Spinal cord (tissue), 10 donors: ENCODE measurements around the gene MPIG6B. TPM values are rescaled to one million over a fixed set of nuclear protein-coding genes. Genes with fewer than 3 reads are reported as not detected.
A peak's percentile ranks its signal among the peaks of the same experiment; 100 is the strongest.

Experiments used
- DNase-seq, 6 donors: peaks; one replicate each; pipeline versions ENCODE4 v3.0.0 to v3.0.0-alpha.2; 2013 to 2015; ENCODE audit warnings: low spot score in 6 of 6, low read depth in 4 of 6
- H3K27ac ChIP-seq: one replicate; pipeline ENCODE4 v1.5.1; 2013; ENCODE audit warnings: low read depth, low read length, control low read depth
- H3K27me3 ChIP-seq: one replicate; pipeline ENCODE4 v1.6.1; 2013; ENCODE audit warnings: low read length; ENCODE audit not compliant: control insufficient read depth, insufficient read depth
- H3K36me3 ChIP-seq: one replicate; pipeline ENCODE4 v1.6.1; 2013; ENCODE audit warnings: low read length; ENCODE audit not compliant: control insufficient read depth, insufficient read depth
- H3K4me1 ChIP-seq: one replicate; pipeline ENCODE4 v1.6.1; 2013; ENCODE audit warnings: low read length; ENCODE audit not compliant: control insufficient read depth, insufficient read depth
- H3K4me3 ChIP-seq: one replicate; pipeline ENCODE4 v1.5.1; 2013; ENCODE audit warnings: low read depth, low read length, control low read depth
- H3K9me3 ChIP-seq: one replicate; pipeline ENCODE4 v1.6.1; 2013; ENCODE audit warnings: low read length; ENCODE audit not compliant: control insufficient read depth, insufficient read depth
- WGBS: methylation state at CpG from one replicate; pipeline ENCODE4 v1.1.5; 2013; ENCODE audit warnings: missing lambda C conversion rate; ENCODE audit not compliant: insufficient coverage; 5-methylcytosine and 5-hydroxymethylcytosine counted together
- long read RNA-seq, 4 donors: transcript quantifications; one replicate each; lab custom pipeline, GENCODE V29; 2026
- polyA plus RNA-seq, 2 donors: library from polyadenylated mRNA; unstranded; fragments of 120-200 nt; gene quantifications; one replicate each; pipeline ENCODE4 v1.2.1, GENCODE V29; 2013; ENCODE audit not compliant: insufficient read length in 2 of 2
- total RNA-seq, 2 donors: library from RNA; depleted of rRNA in 1 of 2; stranded (reverse); fragments of 120-200 nt in 1 of 2; fragments of >200 nt in 1 of 2; gene quantifications; one replicate each; pipeline versions ENCODE4 v1.2.3 to v1.2.4, GENCODE V29; 2013 to 2014
- donor health status: healthy.

The MPIG6B gene, protein sequence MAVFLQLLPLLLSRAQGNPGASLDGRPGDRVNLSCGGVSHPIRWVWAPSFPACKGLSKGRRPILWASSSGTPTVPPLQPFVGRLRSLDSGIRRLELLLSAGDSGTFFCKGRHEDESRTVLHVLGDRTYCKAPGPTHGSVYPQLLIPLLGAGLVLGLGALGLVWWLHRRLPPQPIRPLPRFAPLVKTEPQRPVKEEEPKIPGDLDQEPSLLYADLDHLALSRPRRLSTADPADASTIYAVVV
- total RNA-seq (under 1 TPM in 1 of 2 donors, not detected in 1; 0.17 TPM), polyA plus RNA-seq (1 to 10 TPM in 1 of 2 donors, under 1 TPM in 1; 0.81 to 1.3 TPM)
- long read RNA-seq, donor 1 = 0 reads
- long read RNA-seq, donor 2 = 0 reads
- long read RNA-seq, donor 3 = 0 reads
- long read RNA-seq, donor 4 = 0 reads

DNA sequence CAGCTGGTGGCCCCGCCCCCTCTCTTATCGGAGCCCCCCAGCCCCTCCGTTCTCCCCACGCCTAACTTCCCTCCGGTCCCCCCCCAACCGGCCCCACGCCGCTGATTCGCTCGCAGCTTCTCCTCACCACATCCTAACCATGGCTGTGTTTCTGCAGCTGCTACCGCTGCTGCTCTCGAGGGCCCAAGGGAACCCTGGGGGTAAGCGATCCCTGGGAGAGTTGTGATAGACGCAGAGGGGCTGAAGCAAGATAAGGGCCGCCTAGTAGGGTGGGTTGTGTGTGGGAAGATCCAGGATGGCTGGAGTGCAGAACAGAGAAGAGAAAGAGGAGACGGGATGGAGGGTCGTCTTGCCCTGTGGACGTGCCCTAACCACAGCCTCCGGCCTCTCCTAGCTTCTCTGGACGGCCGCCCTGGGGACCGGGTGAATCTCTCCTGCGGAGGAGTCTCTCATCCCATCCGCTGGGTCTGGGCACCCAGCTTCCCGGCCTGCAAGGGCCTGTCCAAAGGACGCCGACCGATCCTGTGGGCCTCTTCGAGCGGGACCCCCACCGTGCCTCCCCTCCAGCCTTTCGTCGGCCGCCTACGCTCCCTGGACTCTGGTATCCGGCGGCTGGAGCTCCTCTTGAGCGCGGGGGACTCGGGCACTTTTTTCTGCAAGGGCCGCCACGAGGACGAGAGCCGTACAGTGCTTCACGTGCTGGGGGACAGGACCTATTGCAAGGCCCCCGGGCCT is at the start of gene MPIG6B:
Gene MPIG6B (plus strand): TSS at position 129 of the 735 bp plus-strand sequence. CDS start 11 bp downstream, at position 140.
- no peaks in the 10 kb centered on the region for H3K27me3 ChIP-seq
- H3K4me1 ChIP-seq = peaks cover 8% of the 10 kb centered on the region
- H3K4me3 ChIP-seq = no peak within 1 kb of the TSS
- H3K9me3 ChIP-seq = no peaks in the 10 kb centered on the region
- DNase-seq = no peak
- 78% methylated on average over 35 of the region's 46 CpGs for WGBS
- H3K36me3 ChIP-seq = peaks cover 50% of the 10 kb centered on the region
- H3K27ac ChIP-seq = no peak within 1 kb of the TSS

DNA sequence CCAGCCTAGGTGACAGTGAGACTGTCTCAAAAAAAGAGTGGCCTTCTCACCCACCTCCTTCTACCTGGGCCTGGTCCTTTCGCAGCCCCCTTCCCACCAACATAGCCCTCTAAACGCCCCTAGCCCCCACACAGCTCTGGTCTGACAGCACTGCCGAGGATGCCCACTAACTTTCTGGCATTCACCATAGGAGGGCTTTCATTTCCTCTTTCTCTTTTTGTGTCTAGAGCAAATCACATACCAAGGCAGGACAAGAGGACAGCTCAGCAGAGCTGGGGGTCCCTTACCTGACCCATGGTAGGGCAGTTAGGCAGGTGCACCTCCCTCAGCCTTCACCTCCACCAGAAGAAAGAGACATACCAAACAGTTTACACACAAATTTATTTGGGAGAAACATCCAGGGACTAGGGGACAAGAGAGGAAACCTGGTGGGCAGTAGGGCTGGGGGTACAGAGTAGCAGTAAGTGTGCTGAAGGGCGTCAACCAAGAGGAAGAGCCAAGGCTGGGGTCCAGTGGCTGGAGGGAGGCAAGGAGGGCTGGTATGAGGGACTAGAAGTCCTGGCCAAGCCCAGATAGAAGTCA is 46.8 kb upstream of the MPIG6B start:
- DNase-seq = no peak
- Histone ChIP-seq H3K4me3 (no peak overlapping the region), H3K36me3 (peaks cover 31% of the 10 kb centered on the region), H3K9me3 (no peaks in the 10 kb centered on the region), H3K27me3 (no peaks in the 10 kb centered on the region), H3K4me1 (peaks cover 14% of the 10 kb centered on the region), H3K27ac (no peak overlapping the region)
- WGBS = 72% methylated on average over 4 of the region's 4 CpGs

GRCh38 chr6:31676904-31677303 is 46.3 kb upstream of the MPIG6B start:
- H3K36me3 ChIP-seq = peaks cover 26% of the 10 kb centered on the region
- H3K4me3 ChIP-seq = no peak overlapping the region
- no peaks in the 10 kb centered on the region for H3K9me3 ChIP-seq
- DNase-seq = no peak
- H3K4me1 ChIP-seq = peaks cover 18% of the 10 kb centered on the region
- no peaks in the 10 kb centered on the region for H3K27me3 ChIP-seq
- 77% methylated on average over 3 of the region's 6 CpGs for WGBS
- no peak overlapping the region for H3K27ac ChIP-seq

- H3K27ac ChIP-seq = no peak overlapping the region
- no peaks in the 10 kb centered on the region for H3K27me3 ChIP-seq
- H3K36me3 ChIP-seq = peaks cover 15% of the 10 kb centered on the region
- peaks cover 29% of the 10 kb centered on the region for H3K4me1 ChIP-seq
- no peak overlapping the region for H3K4me3 ChIP-seq
- WGBS = 74% methylated on average over 7 of the region's 8 CpGs
- H3K9me3 ChIP-seq = no peaks in the 10 kb centered on the region
- no peak for DNase-seq
Measured at GRCh38 chr6:31677955-31678354, 45.2 kb upstream of the MPIG6B start.

GRCh38 chr6:31680226-31681134 is 42.7 kb upstream of the MPIG6B start, which contains the start of gene LY6G5C:
Gene LY6G5C, minus strand, starts transcription at chr6:31681067. Its CDS starts 694 bp downstream, at chr6:31680373.
- peak within 1 kb of the TSS; percentile 66 for H3K4me3 ChIP-seq
- 7% methylated on average over 16 of the region's 17 CpGs for WGBS
- peaks cover 16% of the 10 kb centered on the region for H3K36me3 ChIP-seq
- peak in 3 of 6 donors; percentile 48 to 92 (median 90) for DNase-seq
- peak within 1 kb of the TSS; percentile 86 for H3K27ac ChIP-seq
- H3K27me3 ChIP-seq = no peaks in the 10 kb centered on the region
- peaks cover 39% of the 10 kb centered on the region for H3K4me1 ChIP-seq
- H3K9me3 ChIP-seq = no peaks in the 10 kb centered on the region

- H3K27ac ChIP-seq = peak overlapping the region; percentile 86
Measured at GRCh38 chr6:31681135-31681671, 42.0 kb upstream of the MPIG6B start.

GRCh38 chr6:31683591-31683990 is 39.6 kb upstream of the MPIG6B start:
- peaks cover 39% of the 10 kb centered on the region for H3K4me1 ChIP-seq
- H3K9me3 ChIP-seq = no peaks in the 10 kb centered on the region
- H3K36me3 ChIP-seq = peaks cover 47% of the 10 kb centered on the region
- peak overlapping the region; percentile 86 for H3K27ac ChIP-seq
- WGBS = 41% methylated on average over 7 of the region's 13 CpGs
- DNase-seq = peak in 2 of 6 donors; percentile 23 to 54
- no peaks in the 10 kb centered on the region for H3K27me3 ChIP-seq
- H3K4me3 ChIP-seq = peak overlapping the region; percentile 47

More at GRCh38 chr6:31681135-31681671, 42.0 kb upstream of the MPIG6B start:
- no peaks in the 10 kb centered on the region for H3K9me3 ChIP-seq
- 2% methylated on average over 36 of the region's 40 CpGs for WGBS
- peaks cover 39% of the 10 kb centered on the region for H3K4me1 ChIP-seq
- H3K36me3 ChIP-seq = peaks cover 23% of the 10 kb centered on the region
- peak in 2 of 6 donors; percentile 30 to 61 for DNase-seq
- no peaks in the 10 kb centered on the region for H3K27me3 ChIP-seq
- H3K4me3 ChIP-seq = peak overlapping the region; percentile 66

GRCh38 chr6:31686483-31686882 is 36.7 kb upstream of the MPIG6B start:
- no peaks in the 10 kb centered on the region for H3K9me3 ChIP-seq
- peaks cover 71% of the 10 kb centered on the region for H3K36me3 ChIP-seq
- no peak overlapping the region for H3K4me3 ChIP-seq
- WGBS = 83% methylated on average over 4 of the region's 5 CpGs
- peaks cover 24% of the 10 kb centered on the region for H3K4me1 ChIP-seq
- H3K27ac ChIP-seq = no peak overlapping the region
- DNase-seq = no peak
- H3K27me3 ChIP-seq = no peaks in the 10 kb centered on the region
